Trophoblast cell (in vitro differentiated cells and primary cell): ENCODE measurements around the gene ERLEC1.

Source experiments
- DNase-seq, 2 donors: peaks; one replicate each; pipeline ENCODE4 v3.0.0-alpha.2; 2016
- H2AFZ ChIP-seq: 2 replicates; pipeline ENCODE4 v1.6.1; 2013; ENCODE audit warnings: low read length, moderate library complexity, mild to moderate bottlenecking; ENCODE audit not compliant: insufficient read depth, poor library complexity
- H2AK5ac ChIP-seq: 2 replicates; pipeline ENCODE4 v1.6.1; 2013; ENCODE audit warnings: mild to moderate bottlenecking, low read length
- H2BK120ac ChIP-seq: 2 replicates; pipeline ENCODE4 v1.6.1; 2013; ENCODE audit warnings: low read length, mild to moderate bottlenecking, moderate library complexity; ENCODE audit not compliant: insufficient read depth, poor library complexity
- H2BK12ac ChIP-seq: 2 replicates; pipeline ENCODE4 v1.6.1; 2013; ENCODE audit warnings: mild to moderate bottlenecking, low read length, moderate library complexity
- H2BK5ac ChIP-seq: 2 replicates; pipeline ENCODE4 v1.6.1; 2013; ENCODE audit warnings: low read length, low read depth, moderate library complexity, mild to moderate bottlenecking; ENCODE audit not compliant: poor library complexity
- H3K14ac ChIP-seq: 2 replicates; pipeline ENCODE4 v1.6.1; 2013; ENCODE audit warnings: mild to moderate bottlenecking, low read length
- H3K18ac ChIP-seq: 2 replicates; pipeline ENCODE4 v1.6.1; 2013; ENCODE audit warnings: mild to moderate bottlenecking, low read length
- H3K23ac ChIP-seq: 2 replicates; pipeline ENCODE4 v1.6.1; 2013; ENCODE audit warnings: low read length
- H3K27ac ChIP-seq: 2 replicates; pipeline ENCODE4 v1.5.1; 2013; ENCODE audit warnings: low read depth, mild to moderate bottlenecking, inconsistent platforms, low read length, moderate library complexity
- H3K27me3 ChIP-seq: 2 replicates; pipeline ENCODE4 v1.6.1; 2013; ENCODE audit warnings: inconsistent platforms, mild to moderate bottlenecking, low read length, moderate library complexity; ENCODE audit not compliant: insufficient read depth
- H3K36me3 ChIP-seq, 2 experiments: 1 replicate in 1 of 2; 2 replicates in 1 of 2; pipeline ENCODE4 v1.6.1; 2013; ENCODE audit warnings: low read length in 2 of 2, mild to moderate bottlenecking in 2 of 2, moderate library complexity in 1 of 2; ENCODE audit not compliant: insufficient read depth in 2 of 2, control insufficient read depth in 1 of 2
- H3K4ac ChIP-seq: 2 replicates; pipeline ENCODE4 v1.6.1; 2013; ENCODE audit warnings: low read depth, mild to moderate bottlenecking, low read length, moderate library complexity
- H3K4me1 ChIP-seq, 2 experiments: 1 replicate in 1 of 2; 2 replicates in 1 of 2; pipeline ENCODE4 v1.6.1; 2013; ENCODE audit warnings: low read length in 2 of 2, mild to moderate bottlenecking in 2 of 2, moderate library complexity in 1 of 2; ENCODE audit not compliant: insufficient read depth in 2 of 2, control insufficient read depth in 1 of 2
- H3K4me2 ChIP-seq: 2 replicates; pipeline ENCODE4 v1.6.1; 2013; ENCODE audit warnings: inconsistent platforms, mild to moderate bottlenecking, low read length, moderate library complexity
- H3K4me3 ChIP-seq: 2 replicates; pipeline ENCODE4 v1.5.1; 2013; ENCODE audit warnings: mild to moderate bottlenecking, low read depth, low read length, inconsistent platforms
- H3K79me1 ChIP-seq: one replicate; pipeline ENCODE4 v1.6.1; 2013; ENCODE audit warnings: low read length
- H3K79me2 ChIP-seq: 2 replicates; pipeline ENCODE4 v1.6.1; 2013; ENCODE audit warnings: low read length, mild to moderate bottlenecking; ENCODE audit not compliant: control insufficient read depth, insufficient read depth, poor library complexity
- H3K9ac ChIP-seq: 2 replicates; pipeline ENCODE4 v1.6.1; 2013; ENCODE audit warnings: mild to moderate bottlenecking, low read length
- H3K9me3 ChIP-seq: 2 replicates; pipeline ENCODE4 v1.6.1; 2013; ENCODE audit warnings: low read depth, mild to moderate bottlenecking, control low read depth, inconsistent platforms, low read length; ENCODE audit not compliant: insufficient read depth
- H4K12ac ChIP-seq: 2 replicates; pipeline ENCODE4 v1.6.1; 2013; ENCODE audit warnings: low read depth, mild to moderate bottlenecking, low read length, moderate library complexity
- H4K8ac ChIP-seq: 2 replicates; pipeline ENCODE4 v1.6.1; 2013; ENCODE audit warnings: low read depth, mild to moderate bottlenecking, low read length, moderate library complexity
- H4K91ac ChIP-seq: one replicate; pipeline ENCODE4 v1.6.1; 2013; ENCODE audit warnings: low read depth, mild to moderate bottlenecking, low read length, moderate library complexity
- WGBS: extraction: QIAGEN DNeasy Blood & Tissue Kit; methylation state at CpG from one replicate; pipeline ENCODE4 v1.1.7; 2013; ENCODE audit warnings: missing lambda C conversion rate; ENCODE audit not compliant: insufficient read length, insufficient coverage; ENCODE audit errors: extremely low coverage; 5-methylcytosine and 5-hydroxymethylcytosine counted together

ERLEC1 gene

DNA sequence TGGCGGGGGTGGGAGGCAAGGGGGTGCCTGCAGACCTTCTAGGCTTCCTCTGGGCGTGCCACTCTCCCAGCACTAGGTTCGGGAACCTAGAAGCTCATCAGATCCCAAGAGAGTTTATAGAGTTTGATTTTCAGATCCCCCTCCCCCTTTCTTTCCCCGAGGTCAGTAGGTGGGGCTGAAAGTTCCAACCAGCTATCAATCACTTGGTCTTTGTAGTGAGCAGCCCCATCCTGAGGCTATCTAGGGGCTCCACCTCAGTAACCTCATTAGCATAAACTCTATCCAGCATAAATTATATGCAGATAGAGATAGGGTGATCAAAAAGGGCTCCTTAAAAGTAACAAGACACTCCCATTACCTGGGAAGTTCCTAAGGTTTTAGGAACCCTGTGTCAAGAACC is 32.8 kb downstream of the ERLEC1 start:
- Histone ChIP-seq H3K79me2 (no peaks in the 10 kb centered on the region), H3K4ac (no peak overlapping the region), H3K9me3 (no peaks in the 10 kb centered on the region), H3K79me1 (no peaks in the 10 kb centered on the region), H3K9ac (no peak overlapping the region), H4K91ac (no peak overlapping the region), H3K4me2 (no peak overlapping the region), H3K4me3 (no peak overlapping the region), H2BK12ac (no peak overlapping the region), H3K27ac (no peak overlapping the region), H4K12ac (no peak overlapping the region), H2AFZ (no peak overlapping the region), H3K36me3 (peaks cover 11 to 12% of the 10 kb centered on the region in 2 experiments), H3K14ac (no peak overlapping the region), H4K8ac (no peak overlapping the region), H2BK120ac (no peak overlapping the region), H3K23ac (no peak overlapping the region), H3K4me1 (no peaks in the 10 kb centered on the region), H3K18ac (no peak overlapping the region), H2BK5ac (no peak overlapping the region), H3K27me3 (no peaks in the 10 kb centered on the region), H2AK5ac (no peak overlapping the region)
- no peak for DNase-seq
- WGBS: no CpG with 5 or more reads among the region's 4 CpGs

DNA sequence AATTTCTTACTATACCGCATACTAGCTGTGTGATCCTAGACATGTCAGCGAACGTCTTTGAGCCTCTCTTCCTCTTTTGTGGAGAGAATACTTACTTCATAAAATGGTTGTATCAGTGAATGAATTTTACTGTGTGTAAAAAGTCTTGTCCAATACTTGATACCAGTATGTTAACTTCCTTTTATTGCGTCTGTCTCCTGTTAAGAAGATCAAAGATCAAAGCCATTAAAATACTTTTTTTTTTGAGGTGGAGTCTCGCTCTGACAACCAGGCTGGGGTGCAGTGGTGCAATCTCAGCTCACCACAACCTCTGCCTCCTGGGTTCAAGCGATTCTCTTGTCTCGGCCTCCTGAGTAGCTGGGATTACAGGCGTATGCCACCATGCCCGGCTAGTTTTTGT is 33.2 kb downstream of the ERLEC1 start:
- no peak overlapping the region for H3K18ac ChIP-seq
- H2BK120ac ChIP-seq: no peak overlapping the region
- H2AFZ ChIP-seq: no peak overlapping the region
- no peak overlapping the region for H2AK5ac ChIP-seq
- no peak overlapping the region for H3K4ac ChIP-seq
- H3K9ac ChIP-seq: no peak overlapping the region
- H2BK5ac ChIP-seq: no peak overlapping the region
- H3K79me1 ChIP-seq: no peaks in the 10 kb centered on the region
- H3K23ac ChIP-seq: no peak overlapping the region
- H3K14ac ChIP-seq: no peak overlapping the region
- H3K79me2 ChIP-seq: no peaks in the 10 kb centered on the region
- no peak overlapping the region for H3K4me3 ChIP-seq
- H3K27me3 ChIP-seq: no peaks in the 10 kb centered on the region
- no peak overlapping the region for H3K4me2 ChIP-seq
- H3K9me3 ChIP-seq: no peaks in the 10 kb centered on the region
- H3K36me3 ChIP-seq: peaks cover 10 to 12% of the 10 kb centered on the region in 2 experiments
- no peak for DNase-seq
- WGBS: no CpG with 5 or more reads among the region's 9 CpGs
- no peak overlapping the region for H2BK12ac ChIP-seq
- no peaks in the 10 kb centered on the region for H3K4me1 ChIP-seq
- no peak overlapping the region for H3K27ac ChIP-seq
- no peak overlapping the region for H4K12ac ChIP-seq
- no peak overlapping the region for H4K91ac ChIP-seq
- no peak overlapping the region for H4K8ac ChIP-seq

DNA sequence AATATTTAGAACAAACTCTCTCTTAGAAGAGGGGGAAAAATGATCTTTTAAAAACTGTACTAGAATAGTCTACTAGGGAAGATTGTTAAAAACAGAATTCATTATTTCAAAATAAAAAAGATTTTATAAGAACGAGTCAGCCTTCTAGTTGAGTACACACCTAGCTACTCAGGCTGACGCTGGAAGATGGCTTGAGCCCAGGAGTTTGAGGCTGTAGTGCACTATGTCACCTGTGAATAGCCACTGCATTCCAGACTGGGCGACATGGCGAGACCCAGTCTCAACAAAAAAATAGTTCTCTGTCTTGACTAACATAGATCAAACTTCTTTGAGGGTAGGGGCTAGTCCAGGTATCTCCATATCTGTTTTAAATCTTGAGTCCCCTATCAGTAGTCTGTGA is 33.9 kb downstream of the ERLEC1 start:
- H3K79me2 ChIP-seq: no peaks in the 10 kb centered on the region
- H3K14ac ChIP-seq: no peak overlapping the region
- no peak overlapping the region for H2BK12ac ChIP-seq
- no peak overlapping the region for H3K18ac ChIP-seq
- H3K36me3 ChIP-seq: peaks cover 10% of the 10 kb centered on the region in 2 experiments
- no peak overlapping the region for H3K4ac ChIP-seq
- no CpG with 5 or more reads among the region's 4 CpGs for WGBS
- no peak overlapping the region for H2BK5ac ChIP-seq
- H4K12ac ChIP-seq: no peak overlapping the region
- no peak overlapping the region for H3K4me2 ChIP-seq
- H3K27ac ChIP-seq: no peak overlapping the region
- no peak overlapping the region for H2AFZ ChIP-seq
- no peaks in the 10 kb centered on the region for H3K27me3 ChIP-seq
- H3K4me1 ChIP-seq: no peaks in the 10 kb centered on the region
- no peak for DNase-seq
- H2AK5ac ChIP-seq: no peak overlapping the region
- H3K4me3 ChIP-seq: no peak overlapping the region
- H4K8ac ChIP-seq: no peak overlapping the region
- no peak overlapping the region for H3K9ac ChIP-seq
- no peak overlapping the region for H4K91ac ChIP-seq
- H2BK120ac ChIP-seq: no peak overlapping the region
- no peaks in the 10 kb centered on the region for H3K9me3 ChIP-seq
- H3K79me1 ChIP-seq: no peaks in the 10 kb centered on the region
- H3K23ac ChIP-seq: no peak overlapping the region

DNA sequence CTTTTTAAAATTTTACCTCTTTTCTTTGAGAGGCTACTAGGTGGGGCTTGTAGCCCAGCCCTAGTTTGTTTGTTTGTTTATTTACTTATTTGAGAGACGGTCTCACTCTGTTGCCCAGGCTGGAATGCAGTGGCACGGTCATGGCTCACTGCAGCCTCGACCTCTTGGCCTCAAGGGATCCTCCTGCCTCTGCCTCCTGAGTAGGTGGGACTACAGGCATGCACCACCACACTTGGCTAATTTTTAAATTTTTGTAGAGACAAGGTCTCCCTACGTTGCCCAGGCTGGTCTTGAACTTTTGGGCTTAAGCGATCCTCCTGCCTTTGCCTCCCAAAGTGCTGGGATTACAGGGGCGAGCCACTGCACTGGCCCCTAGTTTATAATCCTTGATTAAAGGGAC is 35.0 kb downstream of the ERLEC1 start:
- Histone ChIP-seq H2BK12ac (no peak overlapping the region), H3K23ac (no peak overlapping the region), H2AK5ac (no peak overlapping the region), H3K36me3 (peaks cover 7 to 8% of the 10 kb centered on the region in 2 experiments), H3K4me3 (no peak overlapping the region), H3K4me1 (no peaks in the 10 kb centered on the region), H3K18ac (no peak overlapping the region), H3K79me1 (no peaks in the 10 kb centered on the region), H2AFZ (no peak overlapping the region), H4K12ac (no peak overlapping the region), H3K9me3 (no peaks in the 10 kb centered on the region), H3K4ac (no peak overlapping the region), H3K79me2 (no peaks in the 10 kb centered on the region), H4K91ac (no peak overlapping the region), H3K14ac (no peak overlapping the region), H3K27ac (no peak overlapping the region), H4K8ac (no peak overlapping the region), H2BK120ac (no peak overlapping the region), H3K4me2 (no peak overlapping the region), H3K9ac (no peak overlapping the region), H2BK5ac (no peak overlapping the region), H3K27me3 (no peaks in the 10 kb centered on the region)
- no peak for DNase-seq
- WGBS: no CpG with 5 or more reads among the region's 6 CpGs
